Measurements from ENCODE around the gene ALDH1B1.

- TF ChIP-seq POLR2AphosphoS5 (IDR thresholded peaks at IDR 0.05; ENCODE audit: low read depth, low read length) (no peak), RXRA (IDR thresholded peaks at IDR 0.05; ENCODE audit: borderline replicate concordance, low read depth) (no peak), MAX (IDR thresholded peaks at IDR 0.05; ENCODE audit: low read depth) (no peak), CTCF (IDR thresholded peaks at IDR 0.05) (no peak), CHD2 (IDR thresholded peaks at IDR 0.05; ENCODE audit: low read length, partially characterized antibody) (no peak), REST (IDR thresholded peaks at IDR 0.05; ENCODE audit: low read depth, low read length) (no peak), RCOR1 (IDR thresholded peaks at IDR 0.05; ENCODE audit: low read length) (no peak), FOXM1 (IDR thresholded peaks at IDR 0.05; ENCODE audit: low read depth) (no peak), NFIC (IDR thresholded peaks at IDR 0.05; ENCODE audit: borderline replicate concordance) (no peak), YY1 (IDR thresholded peaks at IDR 0.05; ENCODE audit: low read depth) (no peak), RAD21 (IDR thresholded peaks at IDR 0.05; ENCODE audit: low read length) (no peak), TAF1 (IDR thresholded peaks at IDR 0.05; ENCODE audit: borderline replicate concordance, low read depth, low read length) (no peak), EP300 (IDR thresholded peaks at IDR 0.05; ENCODE audit: borderline replicate concordance in 1 of 2, low read depth in 1 of 2, low read length in 1 of 2) (no peak)
Measured at GRCh38 chr9:38391278-38392118, 1.0 kb upstream of the ALDH1B1 start.
